ENCODE results near the gene HTRA1.

HTRA1 gene

DNA sequence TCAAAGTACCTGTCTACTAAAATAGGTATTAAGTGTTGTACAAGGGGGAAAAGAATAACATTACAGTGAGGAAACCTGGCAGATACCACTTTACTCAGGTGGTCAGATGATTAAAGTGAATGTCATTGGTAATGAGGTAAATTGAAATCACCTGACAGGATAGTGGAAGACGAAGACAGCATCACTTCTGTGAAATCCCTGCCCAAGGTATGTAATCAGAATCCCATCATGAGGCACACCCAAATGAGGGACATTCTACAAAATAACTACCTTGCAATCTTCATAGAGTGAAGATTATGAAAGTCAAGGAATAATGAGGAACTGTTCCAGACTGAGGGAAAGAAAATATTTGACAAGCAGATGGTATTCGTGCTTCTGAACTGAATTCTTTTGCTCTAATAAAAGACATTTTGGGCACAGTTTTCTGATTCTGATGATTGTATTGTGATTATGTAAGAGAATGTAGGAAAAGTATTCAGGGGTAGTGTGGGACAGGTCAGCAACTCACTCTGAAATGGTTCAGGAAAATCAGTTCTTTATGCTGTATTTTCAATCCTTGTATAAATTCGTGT, 40.2 kb upstream of the HTRA1 start:
- ChIA-PET CTCF (interaction anchor here (1.0 to 1.3 kb wide), 3 partner anchors 12 to 122 kb away, joined by 3 to 5 read pairs (median 4); no protein-coding TSS in a partner anchor), POLR2A (no interaction called here)
- TF ChIP-seq, protein P1, sequence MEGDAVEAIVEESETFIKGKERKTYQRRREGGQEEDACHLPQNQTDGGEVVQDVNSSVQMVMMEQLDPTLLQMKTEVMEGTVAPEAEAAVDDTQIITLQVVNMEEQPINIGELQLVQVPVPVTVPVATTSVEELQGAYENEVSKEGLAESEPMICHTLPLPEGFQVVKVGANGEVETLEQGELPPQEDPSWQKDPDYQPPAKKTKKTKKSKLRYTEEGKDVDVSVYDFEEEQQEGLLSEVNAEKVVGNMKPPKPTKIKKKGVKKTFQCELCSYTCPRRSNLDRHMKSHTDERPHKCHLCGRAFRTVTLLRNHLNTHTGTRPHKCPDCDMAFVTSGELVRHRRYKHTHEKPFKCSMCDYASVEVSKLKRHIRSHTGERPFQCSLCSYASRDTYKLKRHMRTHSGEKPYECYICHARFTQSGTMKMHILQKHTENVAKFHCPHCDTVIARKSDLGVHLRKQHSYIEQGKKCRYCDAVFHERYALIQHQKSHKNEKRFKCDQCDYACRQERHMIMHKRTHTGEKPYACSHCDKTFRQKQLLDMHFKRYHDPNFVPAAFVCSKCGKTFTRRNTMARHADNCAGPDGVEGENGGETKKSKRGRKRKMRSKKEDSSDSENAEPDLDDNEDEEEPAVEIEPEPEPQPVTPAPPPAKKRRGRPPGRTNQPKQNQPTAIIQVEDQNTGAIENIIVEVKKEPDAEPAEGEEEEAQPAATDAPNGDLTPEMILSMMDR (IDR thresholded peaks at IDR 0.05; ENCODE audit: control extremely low read depth, extremely low read depth, low read depth, missing control alignments) = no peak
- DNase-seq (ENCODE audit: extremely low spot score) = no peak

DNA sequence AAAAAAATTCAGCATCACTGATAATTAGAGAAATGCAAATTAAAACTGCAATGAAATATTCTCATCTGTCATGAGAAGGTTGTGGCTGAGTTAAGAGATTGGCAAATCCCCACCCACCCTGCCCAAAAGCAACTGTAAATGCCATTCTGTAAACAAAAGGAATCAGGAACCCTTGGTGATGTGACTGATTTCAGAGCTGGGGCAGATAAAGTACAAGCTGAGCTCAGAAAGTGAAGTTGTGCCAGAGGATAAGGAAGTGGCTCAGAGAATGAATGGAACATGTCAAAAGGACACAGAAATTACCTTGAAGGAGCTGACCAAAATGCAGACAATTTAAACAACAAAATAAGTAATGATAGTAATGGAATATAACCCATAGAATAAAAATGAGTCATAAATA, 39.6 kb upstream of the HTRA1 start:
- DNase-seq (ENCODE audit: extremely low spot score) = no peak
- TF ChIP-seq, protein P1 (IDR thresholded peaks at IDR 0.05; ENCODE audit: control extremely low read depth, extremely low read depth, low read depth, missing control alignments) = no peak
- ChIA-PET POLR2A (no interaction called here), CTCF (interaction anchor here (0.8 to 1.3 kb wide), 5 partner anchors 12 to 123 kb away, joined by 3 to 5 read pairs (median 3); no protein-coding TSS in a partner anchor)

DNA sequence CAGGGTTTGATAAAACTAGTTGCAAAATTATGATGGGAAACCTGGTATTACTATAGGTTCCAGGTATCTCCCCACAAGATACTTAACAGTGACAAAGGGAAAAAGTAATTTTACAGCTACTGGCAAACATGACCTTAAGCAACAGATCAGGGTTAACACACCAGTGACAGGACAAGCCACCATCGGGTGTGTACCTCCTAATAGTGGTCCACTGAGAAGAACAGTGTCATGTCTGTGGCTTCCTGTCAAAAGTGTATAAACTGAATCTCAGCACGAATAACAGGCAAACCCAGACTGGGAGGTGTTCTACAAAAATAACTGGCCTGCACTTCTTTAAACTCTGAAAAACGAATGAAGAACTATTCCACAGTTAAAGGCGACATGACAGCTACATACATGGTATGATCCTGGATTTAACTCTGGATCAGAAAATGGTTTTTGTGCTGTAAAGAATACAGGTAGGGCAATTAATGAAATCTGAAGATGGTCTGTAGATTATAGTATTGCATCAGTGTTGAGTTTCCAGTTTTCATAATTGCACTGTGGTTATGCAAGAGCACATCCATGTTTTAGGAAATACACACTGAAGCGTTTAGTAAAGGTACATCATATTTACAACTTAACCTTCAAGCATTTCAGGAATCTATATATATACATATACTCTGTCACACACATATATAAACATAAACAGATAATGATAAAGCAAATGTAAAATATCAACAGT, 38.9 kb upstream of the HTRA1 start:
- TF ChIP-seq, protein P1 (IDR thresholded peaks at IDR 0.05; ENCODE audit: control extremely low read depth, extremely low read depth, low read depth, missing control alignments) = no peak
- no peak for DNase-seq (ENCODE audit: extremely low spot score)
- ChIA-PET POLR2A (no interaction called here), CTCF (interaction anchor here (0.8 to 1.3 kb wide), 5 partner anchors 11 to 123 kb away, joined by 3 to 5 read pairs (median 3); no protein-coding TSS in a partner anchor)

DNA sequence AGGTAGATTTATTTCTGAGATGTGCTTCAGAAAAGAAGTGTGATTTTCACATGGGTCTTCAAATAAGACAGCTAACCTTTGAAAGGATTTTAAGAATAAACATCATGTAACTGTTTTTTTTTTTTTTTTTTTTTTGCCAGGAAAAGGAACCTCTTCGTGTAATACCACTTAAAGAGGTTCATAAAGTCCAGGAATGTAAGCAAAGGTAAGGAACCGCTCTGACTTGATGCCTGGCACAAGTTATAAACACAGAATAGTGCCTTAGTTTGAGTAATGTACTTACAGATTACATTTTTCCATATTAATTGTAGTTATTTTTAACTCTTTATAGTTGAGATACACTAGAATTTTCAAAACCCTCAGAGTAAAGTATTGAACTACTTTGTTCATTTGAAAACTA, 37.3 kb upstream of the HTRA1 start:
- CTCF ChIA-PET = interaction anchor here (0.9 to 2.4 kb wide), 4 partner anchors 10 to 144 kb away, joined by 3 to 12 read pairs (median 6); no protein-coding TSS in a partner anchor
- TF ChIP-seq, protein P1 (IDR thresholded peaks at IDR 0.05; ENCODE audit: control extremely low read depth, extremely low read depth, low read depth, missing control alignments) = no peak
- POLR2A ChIA-PET = no interaction called here
- no peak for DNase-seq (ENCODE audit: extremely low spot score)

DNA sequence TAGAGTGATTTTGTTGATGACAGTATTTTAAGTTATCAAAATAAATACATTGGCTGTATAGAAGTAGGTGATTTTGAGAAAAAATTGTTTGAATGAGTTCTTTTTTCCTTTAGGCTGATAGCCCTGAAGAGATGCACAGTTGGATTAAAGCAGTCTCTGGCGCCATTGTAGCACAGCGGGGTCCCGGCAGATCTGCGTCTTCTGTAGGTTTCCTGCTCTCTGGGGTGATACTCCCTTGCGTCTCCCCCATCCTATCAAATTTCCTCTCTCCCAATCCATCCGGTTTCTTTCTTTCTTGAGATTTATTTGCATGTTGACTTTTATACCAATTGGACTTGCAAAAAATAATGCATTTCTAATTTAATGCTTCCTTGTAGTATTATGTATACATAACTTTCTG, 34.5 kb upstream of the HTRA1 start:
- TF ChIP-seq, protein P1 (IDR thresholded peaks at IDR 0.05; ENCODE audit: control extremely low read depth, extremely low read depth, low read depth, missing control alignments) = no peak
- DNase-seq (ENCODE audit: extremely low spot score) = no peak
- CTCF ChIA-PET = interaction anchor here (1.9 kb wide), 1 partner anchor 128 kb away, joined by 6 read pairs; no protein-coding TSS in a partner anchor
- POLR2A ChIA-PET = no interaction called here

DNA sequence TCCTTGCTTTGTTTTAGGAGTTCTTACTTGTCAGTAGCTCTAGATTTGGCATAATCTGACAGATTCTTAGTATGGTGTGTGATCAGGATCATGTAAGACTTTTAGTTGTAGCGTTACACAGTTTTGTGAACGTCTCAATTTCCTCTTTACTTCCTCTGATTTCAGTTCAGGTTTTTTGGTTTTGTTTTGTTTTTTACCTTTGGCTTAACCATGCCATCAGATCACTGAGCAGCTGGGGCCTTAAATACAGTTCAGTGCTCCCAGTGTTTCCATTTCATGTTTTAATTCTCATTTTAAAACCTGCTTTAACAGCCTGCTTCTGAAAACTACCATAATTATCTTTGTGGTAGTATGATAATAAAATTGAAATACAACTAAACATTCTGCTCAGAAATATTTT, 34.1 kb upstream of the HTRA1 start:
- no peak for DNase-seq (ENCODE audit: extremely low spot score)
- ChIA-PET POLR2A (no interaction called here), CTCF (interaction anchor here (1.9 kb wide), 1 partner anchor 128 kb away, joined by 6 read pairs; no protein-coding TSS in a partner anchor)
- TF ChIP-seq, protein P1 (IDR thresholded peaks at IDR 0.05; ENCODE audit: control extremely low read depth, extremely low read depth, low read depth, missing control alignments) = no peak

All from GM10248 (cell line).